ENCODE results near the gene MAGIX. TPM values are rescaled to one million over a fixed set of nuclear protein-coding genes. Genes with fewer than 3 reads are reported as not detected.

Gene MAGIX
- total RNA-seq, 1 donor from 2014 or later: 1.6 TPM

- no peak for DNase-seq (ENCODE audit: low spot score)
Measured at GRCh38 chrX:49179358-49179757, 16.8 kb downstream of the MAGIX start.

- no peak for DNase-seq (ENCODE audit: low spot score)
Measured at GRCh38 chrX:49183701-49184281, 21.2 kb downstream of the MAGIX start.

DNA sequence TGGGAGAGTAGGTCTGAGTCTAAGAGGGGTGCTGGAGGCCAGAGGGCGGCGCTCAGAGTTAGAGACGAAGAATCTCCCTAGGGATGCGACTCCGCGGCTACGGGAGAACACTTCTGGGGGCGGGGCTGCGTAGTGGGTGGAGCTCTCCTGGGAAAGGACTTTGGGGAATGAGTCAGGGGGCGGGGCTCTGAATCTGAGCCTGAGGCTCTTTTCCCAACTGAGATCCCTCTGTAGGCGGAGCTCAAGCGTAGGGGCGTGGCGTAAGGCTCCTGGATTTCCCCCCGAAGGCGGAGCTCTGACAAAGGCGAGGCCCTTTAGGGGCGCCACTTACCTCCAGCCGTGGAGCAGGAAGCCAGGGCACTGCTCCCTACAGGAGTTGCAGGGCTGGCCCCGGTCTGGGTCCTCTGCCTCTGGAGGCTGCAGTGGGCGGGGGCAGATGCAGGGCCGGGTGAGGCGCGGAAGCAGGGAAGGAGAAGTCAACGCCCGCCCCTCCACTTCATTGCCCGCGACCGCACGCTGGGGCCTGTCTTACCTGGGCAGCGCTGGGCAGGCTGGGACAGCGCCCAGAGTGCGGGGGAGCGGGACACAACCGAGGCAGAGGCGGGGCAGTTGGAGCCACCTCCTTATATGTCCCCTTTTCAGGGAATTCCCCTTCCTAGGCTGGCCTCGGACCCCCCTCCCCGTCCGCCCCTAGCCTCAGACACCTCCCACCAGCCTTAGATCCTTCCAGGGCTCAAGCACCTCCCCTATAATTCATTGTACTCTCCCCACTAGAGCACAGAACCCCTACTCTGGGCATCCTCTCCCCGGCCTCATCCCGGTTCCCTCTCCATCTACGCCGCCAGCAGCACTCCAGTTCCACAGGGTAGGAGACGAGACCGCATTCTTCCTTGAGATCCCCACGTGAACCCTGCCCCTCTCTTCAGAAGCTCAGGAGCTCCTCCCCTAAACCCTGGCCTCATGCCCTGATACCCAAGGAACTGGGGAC is 22.0 kb downstream of the MAGIX start:
- DNase-seq (ENCODE audit: low spot score): no peak

- DNase-seq (ENCODE audit: low spot score): peak; percentile 94
Measured at GRCh38 chrX:49186125-49187027, 23.8 kb downstream of the MAGIX start, which contains the start of gene PRICKLE3. Gene PRICKLE3 (minus strand): TSS chrX:49186373. CDS start chrX:49186297, 76 bp downstream.

DNA sequence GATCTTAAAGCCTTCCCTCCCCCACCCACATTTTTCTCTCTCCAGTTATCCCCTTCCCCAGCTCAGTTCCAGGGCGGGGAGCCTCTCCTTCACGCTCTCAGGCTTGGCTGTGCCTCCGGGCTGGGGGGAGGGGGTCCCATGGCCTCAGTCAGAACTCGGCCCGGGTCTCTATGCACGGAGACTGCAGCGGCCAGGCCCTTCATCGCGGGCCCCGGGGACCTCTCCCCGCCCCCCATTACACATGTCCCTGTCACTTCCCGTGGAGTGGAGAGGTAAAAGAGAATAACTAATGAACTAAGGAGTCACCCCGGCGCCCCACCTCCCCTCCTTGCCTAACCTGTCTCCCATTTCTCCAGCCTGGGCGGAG is 24.5 kb downstream of the MAGIX start:
- DNase-seq (ENCODE audit: low spot score): no peak

DNA sequence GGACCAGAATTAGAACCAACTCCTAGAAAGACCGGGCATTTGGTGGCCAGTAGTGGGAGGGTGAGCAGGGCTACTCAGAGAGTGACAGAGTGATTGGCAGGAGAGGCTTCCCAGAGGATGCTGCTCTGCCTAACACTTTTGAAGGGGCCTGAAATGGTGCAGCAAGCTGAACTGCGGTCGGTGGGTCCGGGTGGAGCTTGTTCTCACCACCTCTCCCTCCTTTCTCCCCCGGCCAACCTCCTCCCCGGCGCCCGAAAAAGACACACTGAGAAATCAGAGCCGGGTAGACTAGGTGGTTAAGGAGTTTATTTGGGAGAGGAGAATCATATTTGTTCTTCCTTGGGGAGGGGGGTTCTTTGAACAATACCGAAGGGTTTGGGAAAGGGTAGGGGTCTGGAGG is 25.0 kb downstream of the MAGIX start:
- DNase-seq (ENCODE audit: low spot score): no peak

DNA sequence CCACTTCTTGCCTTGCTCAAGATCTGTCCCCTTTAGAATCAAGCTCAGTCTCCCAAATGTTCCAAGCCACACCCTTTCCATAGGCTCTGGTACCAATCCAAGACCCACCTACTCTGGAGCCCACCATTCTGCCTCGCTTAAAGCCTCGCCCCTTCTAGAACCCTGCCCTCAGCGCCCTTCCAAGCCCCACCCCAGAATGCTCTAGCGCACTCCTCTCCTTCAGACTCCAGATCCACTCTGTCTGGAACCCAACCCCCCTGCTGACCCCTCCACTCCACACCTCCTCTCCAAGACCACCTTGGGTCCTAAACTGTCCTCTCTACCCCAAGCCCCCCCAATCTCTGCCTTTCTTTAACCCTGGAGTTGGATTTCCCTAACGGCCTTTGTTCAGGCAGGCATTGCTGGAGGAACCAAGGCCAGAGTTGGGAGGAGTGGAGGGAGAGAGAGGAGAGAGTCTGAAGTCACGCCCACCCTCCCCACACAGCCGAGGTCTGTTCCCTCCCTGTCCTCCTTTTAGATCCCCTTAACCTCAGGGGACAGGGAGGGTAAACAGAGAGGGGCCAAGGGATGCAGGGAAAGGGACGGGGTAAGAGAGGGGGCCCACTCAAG is 26.0 kb downstream of the MAGIX start:
- no peak for DNase-seq (ENCODE audit: low spot score)

GRCh38 chrX:49189606-49190005 is 27.0 kb downstream of the MAGIX start:
- no peak for DNase-seq (ENCODE audit: low spot score)

DNA sequence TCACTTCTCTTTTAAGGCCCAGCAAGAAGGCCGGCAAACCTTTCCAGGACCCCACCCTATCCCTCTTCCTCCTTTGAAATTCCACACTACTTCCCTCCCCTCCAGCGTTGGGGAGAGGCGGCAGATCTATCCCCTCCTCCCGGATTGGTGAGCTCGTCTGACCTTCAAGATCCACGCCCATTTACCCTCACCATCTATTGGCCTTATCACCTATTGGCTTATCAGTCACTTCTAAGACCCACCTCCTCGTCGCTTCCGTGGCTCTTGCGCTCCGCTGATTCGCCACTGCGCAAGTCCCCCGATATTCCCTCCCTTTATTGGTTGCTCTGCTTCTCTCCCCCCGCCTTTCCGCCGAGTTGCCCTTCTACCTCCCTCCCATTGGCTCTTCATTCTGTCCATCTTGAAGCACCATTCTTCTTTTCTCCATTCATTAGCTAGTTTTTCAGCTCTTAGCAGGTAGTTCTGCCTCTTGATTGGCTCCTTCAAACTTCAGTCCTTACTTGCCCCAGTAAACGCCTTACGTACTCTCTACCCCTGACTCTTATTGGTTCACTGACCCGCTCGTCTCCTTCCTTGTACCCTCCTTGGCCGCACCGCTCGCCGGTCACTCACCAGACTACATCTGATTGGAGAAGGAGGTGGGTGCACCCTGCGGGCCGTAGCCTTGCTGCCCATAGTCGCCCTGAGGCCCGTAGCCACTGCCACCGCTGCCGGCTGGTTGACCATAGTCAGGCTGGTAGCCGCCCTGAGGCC is 28.4 kb downstream of the MAGIX start:
- no peak for DNase-seq (ENCODE audit: low spot score)

- no peak for DNase-seq (ENCODE audit: low spot score)
Measured at GRCh38 chrX:49191574-49192011, 29.0 kb downstream of the MAGIX start.

GRCh38 chrX:49192722-49193328 is 30.3 kb downstream of the MAGIX start:
- no peak for DNase-seq (ENCODE audit: low spot score)

GRCh38 chrX:49193542-49193964 is 31.0 kb downstream of the MAGIX start:
- no peak for DNase-seq (ENCODE audit: low spot score)

GRCh38 chrX:49197543-49198087 is 35.1 kb downstream of the MAGIX start:
- DNase-seq (ENCODE audit: low spot score): no peak

- no peak for DNase-seq (ENCODE audit: low spot score)
Measured at GRCh38 chrX:49198540-49199314, 36.2 kb downstream of the MAGIX start.

GRCh38 chrX:49199315-49199595 is 36.7 kb downstream of the MAGIX start:
- no peak for DNase-seq (ENCODE audit: low spot score)

DNA sequence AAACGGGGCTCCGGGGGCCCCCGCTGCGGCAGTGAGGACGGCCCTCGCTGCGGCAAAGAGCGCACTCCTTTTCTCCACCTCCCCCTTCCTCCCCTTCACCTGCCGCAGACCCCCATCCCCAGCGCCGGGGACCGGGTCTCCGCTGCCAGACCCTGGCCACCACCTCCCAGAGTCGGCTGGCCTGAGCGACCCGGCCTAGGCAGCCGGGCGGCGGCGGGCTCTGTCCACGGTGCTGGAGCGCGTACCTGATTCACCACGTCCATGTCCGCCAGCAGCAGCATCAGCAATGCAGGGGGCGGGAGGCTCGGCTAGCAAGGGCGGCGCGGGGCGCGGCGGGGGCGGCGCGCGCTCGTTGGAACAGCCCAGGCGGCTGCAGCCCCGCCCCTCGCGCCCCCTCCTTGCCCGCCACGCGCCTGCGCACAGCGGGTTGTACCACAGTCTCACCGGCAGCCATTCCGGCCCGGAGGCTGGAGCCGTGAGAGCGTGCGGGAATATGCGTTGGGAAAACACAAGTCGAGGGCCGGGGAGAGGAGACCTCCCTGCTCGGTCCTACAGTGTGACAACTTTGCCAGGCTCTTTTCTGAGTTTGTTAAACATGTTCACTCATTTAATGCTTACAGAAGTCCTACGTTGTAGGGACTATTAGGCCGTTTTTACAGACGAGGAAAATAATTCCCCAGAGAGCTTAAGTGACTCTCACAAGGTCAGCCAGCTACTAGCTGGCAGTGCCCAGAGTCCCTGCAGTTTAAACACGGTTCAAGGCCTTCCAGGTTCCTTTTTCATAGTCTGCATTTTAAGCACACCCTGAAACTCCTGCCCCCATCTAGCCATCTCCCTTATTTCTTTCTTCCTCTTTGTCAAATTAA is 37.6 kb downstream of the MAGIX start, which contains the start of gene SYP:
TSS of gene SYP (minus strand) at position 288 of the 866 bp plus-strand sequence. CDS start at position 281, 7 bp downstream.
- peak; percentile 94 for DNase-seq (ENCODE audit: low spot score)

GRCh38 chrX:49202022-49202421 is 39.5 kb downstream of the MAGIX start:
- DNase-seq (ENCODE audit: low spot score): no peak

DNA sequence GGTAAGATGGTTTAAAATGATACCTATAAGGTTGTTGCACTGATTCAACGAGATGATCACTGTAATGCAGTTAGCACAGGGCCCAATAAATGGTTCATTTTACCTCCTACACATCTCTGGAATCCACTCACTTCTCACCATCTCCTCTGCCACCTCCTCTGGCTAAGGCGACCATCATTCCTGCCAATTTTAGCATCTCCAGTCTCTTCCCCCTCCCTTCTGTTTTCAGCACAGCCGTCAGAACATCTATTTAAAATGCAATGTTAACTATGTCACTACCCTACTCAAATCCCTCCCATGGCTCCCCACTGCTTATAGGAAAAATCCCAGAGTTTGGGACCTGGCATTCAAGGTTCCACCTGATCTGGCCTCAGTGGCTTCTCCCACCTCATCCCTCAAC is 41.0 kb downstream of the MAGIX start:
- DNase-seq (ENCODE audit: low spot score): no peak
